ENCODE data around the gene PIP5K1B. TPM values are rescaled to one million over a fixed set of nuclear protein-coding genes. Genes with fewer than 3 reads are reported as not detected.
A peak's percentile ranks its signal among the peaks of the same experiment; 100 is the strongest.

The PIP5K1B gene
- total RNA-seq, 3 donors from 2014 or later: 60.0 to 122 (median 73.3) TPM

GRCh38 chr9:68904454-68904853, 199.4 kb downstream of the PIP5K1B start:
- ATAC-seq (no peak), DNase-seq (no peak)
- Histone ChIP-seq H3K36me3 (ENCODE audit: low read depth) (no peaks in the 10 kb centered on the region), H3K4me3 (no peak overlapping the region), H3K4me1 (ENCODE audit: low read depth) (no peaks in the 10 kb centered on the region), H3K9me3 (no peaks in the 10 kb centered on the region)
- no peak for TF ChIP-seq CTCF (IDR thresholded peaks at IDR 0.05)
- intact Hi-C loops (cut with DNase I, micrococcal nuclease): no loop called here

- H3K9me3 ChIP-seq: no peaks in the 10 kb centered on the region
- H3K4me1 ChIP-seq (ENCODE audit: low read depth): no peaks in the 10 kb centered on the region
- H3K36me3 ChIP-seq (ENCODE audit: low read depth): no peaks in the 10 kb centered on the region
- H3K4me3 ChIP-seq: no peak overlapping the region
- intact Hi-C loops (cut with DNase I, micrococcal nuclease): no loop called here
- DNase-seq (no peak), ATAC-seq (no peak)
- no peak for TF ChIP-seq CTCF (IDR thresholded peaks at IDR 0.05)
Observed at GRCh38 chr9:68905129-68905528, 200.1 kb downstream of the PIP5K1B start.

- no peaks in the 10 kb centered on the region for H3K4me1 ChIP-seq (ENCODE audit: low read depth)
- TF ChIP-seq CTCF (IDR thresholded peaks at IDR 0.05): no peak
- no peaks in the 10 kb centered on the region for H3K36me3 ChIP-seq (ENCODE audit: low read depth)
- ATAC-seq (no peak), DNase-seq (no peak)
- H3K4me3 ChIP-seq: no peak overlapping the region
- H3K9me3 ChIP-seq: no peaks in the 10 kb centered on the region
- intact Hi-C loops (cut with DNase I, micrococcal nuclease): no loop called here
Observed at GRCh38 chr9:68907910-68908309, 202.9 kb downstream of the PIP5K1B start.

GRCh38 chr9:68912561-68912960, 207.5 kb downstream of the PIP5K1B start:
- ATAC-seq (peak; percentile 19), DNase-seq (no peak)
- H3K9me3 ChIP-seq: no peaks in the 10 kb centered on the region
- H3K4me1 ChIP-seq (ENCODE audit: low read depth): no peaks in the 10 kb centered on the region
- no peaks in the 10 kb centered on the region for H3K36me3 ChIP-seq (ENCODE audit: low read depth)
- no peak overlapping the region for H3K4me3 ChIP-seq
- intact Hi-C loops (cut with DNase I, micrococcal nuclease): no loop called here
- no peak for TF ChIP-seq CTCF (IDR thresholded peaks at IDR 0.05)

- intact Hi-C loops (cut with DNase I, micrococcal nuclease): no loop called here
- Histone ChIP-seq H3K4me3 (no peak overlapping the region), H3K9me3 (no peaks in the 10 kb centered on the region), H3K36me3 (ENCODE audit: low read depth) (no peaks in the 10 kb centered on the region), H3K4me1 (ENCODE audit: low read depth) (no peaks in the 10 kb centered on the region)
- TF ChIP-seq CTCF (IDR thresholded peaks at IDR 0.05): no peak
- DNase-seq: no peak
- peak; percentile 62 for ATAC-seq
Observed at GRCh38 chr9:68913054-68913453, 208.0 kb downstream of the PIP5K1B start.

GRCh38 chr9:68914751-68915150, 209.7 kb downstream of the PIP5K1B start:
- ATAC-seq (no peak), DNase-seq (no peak)
- Histone ChIP-seq H3K9me3 (no peaks in the 10 kb centered on the region), H3K4me1 (ENCODE audit: low read depth) (no peaks in the 10 kb centered on the region), H3K36me3 (ENCODE audit: low read depth) (no peaks in the 10 kb centered on the region), H3K4me3 (no peak overlapping the region)
- intact Hi-C loops (cut with DNase I, micrococcal nuclease): no loop called here
- TF ChIP-seq CTCF (IDR thresholded peaks at IDR 0.05): no peak
